B cell (primary cell): ENCODE data around the gene SMG7. TPM values are rescaled to one million over a fixed set of nuclear protein-coding genes. Genes with fewer than 3 reads are reported as not detected.

Source experiments
- ATAC-seq: fragments of 200-7000 bp; cut with Tn5 transposase; one replicate; pipeline ENCODE4 v1.10.0; 2021; ENCODE audit warnings: low read depth, mild to moderate bottlenecking, moderate number of reproducible peaks, moderate library complexity
- CTCF ChIA-PET: fragments of 350-600 bp; sonication (Branson Sonifier 250); formaldehyde crosslinking; loops from one replicate; lab custom pipeline; 2021; ENCODE audit warnings: antibody characterized with exemption, inconsistent platforms; lab: Charles Lee
- POLR2A ChIA-PET: fragments of 350-600 bp; sonication (Branson Sonifier 250); formaldehyde crosslinking; loops from one replicate; lab custom pipeline; 2021; ENCODE audit warnings: antibody characterized with exemption; lab: Charles Lee
- DNase-seq: peaks from one replicate; pipeline ENCODE4 v3.0.0; 2013
- H2AFZ ChIP-seq: 2 replicates; pipeline ENCODE4 v1.6.1; 2012; ENCODE audit warnings: mild to moderate bottlenecking, low read depth, low read length; ENCODE audit not compliant: insufficient read depth, poor library complexity, severe bottlenecking
- H3K27ac ChIP-seq, 2 donors: 1 replicate in 1 of 2; 2 replicates in 1 of 2; pipeline ENCODE4 v1.5.1; 2012 to 2013; ENCODE audit warnings: low read length in 2 of 2, mild to moderate bottlenecking in 2 of 2, moderate library complexity in 1 of 2
- H3K27me3 ChIP-seq, 4 experiments: fragments of 200-600 bp in 1 of 4; sonication (generic) in 1 of 4; replicated peaks in 1 of 4; 1 replicate in 2 of 4; 2 replicates in 2 of 4; pipeline versions ENCODE4 v1.6.1 to v1.7.0; 2013 to 2016; ENCODE audit warnings: low read length in 3 of 4, mild to moderate bottlenecking in 2 of 4, mixed read lengths in 1 of 4, moderate library complexity in 1 of 4; ENCODE audit not compliant: insufficient read depth in 4 of 4, control insufficient read depth in 3 of 4; ENCODE audit errors: control extremely low read depth in 1 of 4
- H3K36me3 ChIP-seq, 2 experiments: replicated peaks in 1 of 2; 1 replicate in 1 of 2; 2 replicates in 1 of 2; pipeline versions ENCODE4 v1.6.1 to v1.7.1; 2013; ENCODE audit warnings: low read length in 1 of 2; ENCODE audit not compliant: insufficient read depth in 2 of 2, control insufficient read depth in 1 of 2; ENCODE audit errors: control extremely low read depth in 1 of 2, extremely low read depth in 1 of 2
- H3K4me1 ChIP-seq, 2 donors: fragments of 200-600 bp in 1 of 2; sonication (generic) in 1 of 2; 1 replicate in 1 of 2; 2 replicates in 1 of 2; pipeline versions ENCODE4 v1.5.1 to v1.6.1; 2013 to 2017; ENCODE audit warnings: low read length in 2 of 2; ENCODE audit not compliant: control insufficient read depth in 2 of 2, insufficient read depth in 2 of 2
- H3K4me2 ChIP-seq: replicated peaks from 2 replicates; pipeline ENCODE3; 2012; ENCODE audit warnings: mild to moderate bottlenecking, low read depth, low read length; ENCODE audit not compliant: poor library complexity, severe bottlenecking
- H3K4me3 ChIP-seq, 5 experiments: fragments of 200-600 bp in 1 of 5; sonication (generic) in 1 of 5; 1 replicate in 3 of 5; 2 replicates in 2 of 5; pipeline versions ENCODE4 v1.5.1 to v1.7.0; 2011 to 2016; ENCODE audit warnings: low read length in 4 of 5, mild to moderate bottlenecking in 4 of 5, low read depth in 2 of 5, control low read depth in 1 of 5, moderate library complexity in 1 of 5; ENCODE audit not compliant: insufficient read depth in 1 of 5; ENCODE audit errors: control extremely low read depth in 1 of 5, extremely low read depth in 1 of 5
- H3K79me2 ChIP-seq: fragments of 200-600 bp; sonication (generic); one replicate; pipeline ENCODE4 v1.6.0; 2016; ENCODE audit warnings: low read length; ENCODE audit not compliant: control insufficient read depth, insufficient read depth
- H3K9ac ChIP-seq: fragments of 200-600 bp; sonication (generic); 2 replicates; pipeline ENCODE4 v1.6.1; 2017; ENCODE audit warnings: mild to moderate bottlenecking, low read length, moderate library complexity
- H3K9me3 ChIP-seq, 3 donors: one replicate each; pipeline versions ENCODE4 v1.6.1 to v1.7.1; 2013; ENCODE audit warnings: low read length in 2 of 3; ENCODE audit not compliant: control insufficient read depth in 2 of 3, insufficient read depth in 1 of 3; ENCODE audit errors: control extremely low read depth in 1 of 3
- H4K20me1 ChIP-seq: 2 replicates; pipeline ENCODE4 v1.6.0; 2012; ENCODE audit warnings: mild to moderate bottlenecking, low read length; ENCODE audit not compliant: insufficient read depth, control insufficient read depth, poor library complexity, severe bottlenecking
- H3K27ac Mint-ChIP-seq: one replicate; pipeline ENCODE4 v1.8.0; 2021; ENCODE audit warnings: mixed read lengths
- H3K27me3 Mint-ChIP-seq: one replicate; pipeline ENCODE4 v1.8.0; 2021; ENCODE audit warnings: mixed read lengths
- H3K4me1 Mint-ChIP-seq: one replicate; pipeline ENCODE4 v1.8.0; 2021; ENCODE audit warnings: mixed read lengths
- H3K4me3 Mint-ChIP-seq: one replicate; pipeline ENCODE4 v1.8.0; 2021; ENCODE audit warnings: mixed read lengths
- H3K9me3 Mint-ChIP-seq: one replicate; pipeline ENCODE4 v1.8.0; 2022; ENCODE audit warnings: mixed read lengths; ENCODE audit not compliant: insufficient read depth
- EZH2 ChIP-seq: IDR thresholded peaks from 2 replicates; pipeline ENCODE4 v1.6.1; 2012; ENCODE audit warnings: borderline replicate concordance, low read depth, mild to moderate bottlenecking, moderate library complexity, low read length; ENCODE audit not compliant: insufficient read depth, poor library complexity, severe bottlenecking
- WGBS: methylation state at CpG from one replicate; pipeline ENCODE4 v1.1.5; 2013; ENCODE audit warnings: missing lambda C conversion rate; ENCODE audit not compliant: insufficient coverage; 5-methylcytosine and 5-hydroxymethylcytosine counted together
- intact Hi-C: fragments of 100-400 bp; cut with micrococcal nuclease; formaldehyde crosslinking; loops from one replicate; pipeline ENCODE4 v1.10.0; 2022
- polyA plus RNA-seq: library from polyadenylated mRNA; depleted of rRNA; stranded (reverse); fragments of >200 nt; gene quantifications from 2 replicates; pipeline ENCODE4 v1.2.3, GENCODE V29; 2012
- total RNA-seq, 2 donors: library from RNA; stranded (reverse); fragments of 120-200 nt in 1 of 2; gene quantifications; 1 replicate in 1 of 2; 2 replicates in 1 of 2; pipeline versions ENCODE4 v1.2.3 to v1.2.4, GENCODE V29; 2013 to 2022
- TF ChIP-seq, protein P1 (sequence below): fragments of 200-600 bp; IDR thresholded peaks from one replicate; pipeline ENCODE4 v1.8.0; 2022; ENCODE audit warnings: antibody characterized with exemption, mild to moderate bottlenecking

Gene SMG7
- total and polyA plus RNA-seq, 2 donors (not counting 1 experiment from before 2014, with no cell fraction given) = 20.8 to 73.3 TPM

GRCh38 chr1:183493540-183494245 lies 21.4 kb downstream of the SMG7 start:
- peaks cover 87% of the 10 kb centered on the region for H4K20me1 ChIP-seq
- peaks cover 10 to 13% of the 10 kb centered on the region in 2 donors for H3K4me1 ChIP-seq
- DNase-seq (no peak), ATAC-seq (no peak)
- H2AFZ ChIP-seq = no peak overlapping the region
- no peak overlapping the region for H3K4me3 ChIP-seq
- WGBS = 98% methylated on average over 9 of the region's 12 CpGs
- ChIA-PET POLR2A (interaction anchor here (0.7 to 1.0 kb wide), 2 partner anchors 22 to 561 kb away, joined by 3 to 10 read pairs; no protein-coding TSS in a partner anchor), CTCF (interaction anchor here (0.7 kb wide), 1 partner anchor 129 kb away, joined by 7 read pairs; no protein-coding TSS in a partner anchor)
- H3K27ac ChIP-seq = no peak overlapping the region
- no peak overlapping the region for H3K9ac ChIP-seq
- peaks cover 50% of the 10 kb centered on the region for H3K4me1 Mint-ChIP-seq
- H3K79me2 ChIP-seq = peaks cover 95% of the 10 kb centered on the region
- intact Hi-C loops = loop anchor here (2.0 kb wide), 1 partner anchor 13 kb away; no protein-coding TSS in a partner anchor
- peaks cover 0 to 2% of the 10 kb centered on the region in 2 experiments for H3K36me3 ChIP-seq
- no peaks in the 10 kb centered on the region for H3K27me3 ChIP-seq
- H3K27me3 Mint-ChIP-seq = no peaks in the 10 kb centered on the region
- H3K27ac Mint-ChIP-seq = no peak overlapping the region
- no peak for TF ChIP-seq EZH2
- TF ChIP-seq, protein P1, sequence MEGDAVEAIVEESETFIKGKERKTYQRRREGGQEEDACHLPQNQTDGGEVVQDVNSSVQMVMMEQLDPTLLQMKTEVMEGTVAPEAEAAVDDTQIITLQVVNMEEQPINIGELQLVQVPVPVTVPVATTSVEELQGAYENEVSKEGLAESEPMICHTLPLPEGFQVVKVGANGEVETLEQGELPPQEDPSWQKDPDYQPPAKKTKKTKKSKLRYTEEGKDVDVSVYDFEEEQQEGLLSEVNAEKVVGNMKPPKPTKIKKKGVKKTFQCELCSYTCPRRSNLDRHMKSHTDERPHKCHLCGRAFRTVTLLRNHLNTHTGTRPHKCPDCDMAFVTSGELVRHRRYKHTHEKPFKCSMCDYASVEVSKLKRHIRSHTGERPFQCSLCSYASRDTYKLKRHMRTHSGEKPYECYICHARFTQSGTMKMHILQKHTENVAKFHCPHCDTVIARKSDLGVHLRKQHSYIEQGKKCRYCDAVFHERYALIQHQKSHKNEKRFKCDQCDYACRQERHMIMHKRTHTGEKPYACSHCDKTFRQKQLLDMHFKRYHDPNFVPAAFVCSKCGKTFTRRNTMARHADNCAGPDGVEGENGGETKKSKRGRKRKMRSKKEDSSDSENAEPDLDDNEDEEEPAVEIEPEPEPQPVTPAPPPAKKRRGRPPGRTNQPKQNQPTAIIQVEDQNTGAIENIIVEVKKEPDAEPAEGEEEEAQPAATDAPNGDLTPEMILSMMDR = no peak
- H3K4me2 ChIP-seq = no peak overlapping the region
- no peaks in the 10 kb centered on the region for H3K9me3 Mint-ChIP-seq
- no peak overlapping the region for H3K4me3 Mint-ChIP-seq
- H3K9me3 ChIP-seq = peaks cover 0 to 2% (median 0%) of the 10 kb centered on the region in 3 donors

DNA sequence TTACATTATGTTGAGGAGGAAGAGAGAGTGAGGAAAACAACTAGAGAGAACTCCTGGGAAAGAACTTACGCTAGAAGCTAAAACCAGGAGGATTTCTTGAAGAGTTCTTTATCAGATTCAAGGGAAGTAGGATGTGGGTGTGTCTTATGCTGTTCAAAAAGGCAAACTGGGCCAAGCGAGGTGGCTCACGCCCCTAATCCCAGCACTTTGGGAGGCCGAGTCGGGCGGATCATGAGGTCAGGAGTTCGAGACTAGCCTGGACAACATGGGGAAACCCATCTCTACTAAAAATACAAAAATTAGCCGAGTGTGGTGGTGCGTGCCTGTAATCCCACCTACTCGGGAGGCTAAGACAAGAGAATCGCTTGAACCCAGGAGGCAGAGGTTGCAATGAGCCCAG lies 23.1 kb downstream of the SMG7 start:
- H3K4me3 Mint-ChIP-seq = no peak overlapping the region
- H3K27me3 Mint-ChIP-seq = no peaks in the 10 kb centered on the region
- H3K27ac Mint-ChIP-seq = no peak overlapping the region
- Histone ChIP-seq H3K4me1 (peaks cover 10 to 14% of the 10 kb centered on the region in 2 donors), H3K27ac (no peak overlapping the region), H3K79me2 (peaks cover 95% of the 10 kb centered on the region), H3K4me3 (no peak overlapping the region), H3K4me2 (peak overlapping the region; percentile 24), H2AFZ (no peak overlapping the region), H3K27me3 (no peaks in the 10 kb centered on the region), H3K9ac (no peak overlapping the region), H4K20me1 (peaks cover 87% of the 10 kb centered on the region), H3K36me3 (peaks cover 0 to 2% of the 10 kb centered on the region in 2 experiments), H3K9me3 (peaks cover 0 to 2% (median 0%) of the 10 kb centered on the region in 3 donors)
- no peak for DNase-seq
- ChIA-PET POLR2A (no interaction called here), CTCF (interaction anchor here (1.5 kb wide), 1 partner anchor 26 kb away, joined by 3 read pairs; no protein-coding TSS in a partner anchor)
- WGBS = 97% methylated on average over 7 of the region's 11 CpGs
- H3K9me3 Mint-ChIP-seq = no peaks in the 10 kb centered on the region
- peaks cover 49% of the 10 kb centered on the region for H3K4me1 Mint-ChIP-seq
- no peak for ATAC-seq
- intact Hi-C loops = loop anchor here (2.0 kb wide), 1 partner anchor 15 kb away; no protein-coding TSS in a partner anchor
- TF ChIP-seq, protein P1 = no peak
- no peak for TF ChIP-seq EZH2
